NB4 (cell line): ENCODE measurements around the gene EVI2A.

Experiments
- POLR2A ChIP-seq: IDR thresholded peaks from 2 replicates; pipeline ENCODE4 v1.6.1; 2011; ENCODE audit warnings: mild to moderate bottlenecking; ENCODE audit not compliant: insufficient read length; ENCODE audit errors: extremely low read depth
- TF ChIP-seq, protein P1 (sequence below): IDR thresholded peaks from one replicate; pipeline ENCODE4 v1.5.1; 2012; ENCODE audit warnings: low read depth, low read length

DNA sequence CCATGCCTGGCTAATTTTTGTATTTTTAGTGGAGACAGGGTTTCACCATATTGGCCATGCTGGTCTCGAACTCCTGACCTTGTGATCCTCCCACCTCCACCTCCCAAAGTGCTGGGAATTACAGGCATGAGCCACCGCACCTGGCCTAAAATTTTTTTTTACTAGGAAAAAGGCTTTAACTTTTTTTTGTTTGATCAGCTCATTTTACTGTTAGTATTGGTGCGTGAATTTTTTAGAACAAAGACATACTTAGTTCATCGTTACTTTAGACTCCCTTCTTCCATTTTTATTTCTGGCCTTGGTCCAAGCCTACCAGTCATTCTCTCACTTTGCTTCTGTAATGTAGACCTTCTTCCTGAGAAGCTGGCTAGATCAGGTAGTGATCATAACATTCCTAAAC is 44.7 kb upstream of the EVI2A start:
- TF ChIP-seq, protein P1, sequence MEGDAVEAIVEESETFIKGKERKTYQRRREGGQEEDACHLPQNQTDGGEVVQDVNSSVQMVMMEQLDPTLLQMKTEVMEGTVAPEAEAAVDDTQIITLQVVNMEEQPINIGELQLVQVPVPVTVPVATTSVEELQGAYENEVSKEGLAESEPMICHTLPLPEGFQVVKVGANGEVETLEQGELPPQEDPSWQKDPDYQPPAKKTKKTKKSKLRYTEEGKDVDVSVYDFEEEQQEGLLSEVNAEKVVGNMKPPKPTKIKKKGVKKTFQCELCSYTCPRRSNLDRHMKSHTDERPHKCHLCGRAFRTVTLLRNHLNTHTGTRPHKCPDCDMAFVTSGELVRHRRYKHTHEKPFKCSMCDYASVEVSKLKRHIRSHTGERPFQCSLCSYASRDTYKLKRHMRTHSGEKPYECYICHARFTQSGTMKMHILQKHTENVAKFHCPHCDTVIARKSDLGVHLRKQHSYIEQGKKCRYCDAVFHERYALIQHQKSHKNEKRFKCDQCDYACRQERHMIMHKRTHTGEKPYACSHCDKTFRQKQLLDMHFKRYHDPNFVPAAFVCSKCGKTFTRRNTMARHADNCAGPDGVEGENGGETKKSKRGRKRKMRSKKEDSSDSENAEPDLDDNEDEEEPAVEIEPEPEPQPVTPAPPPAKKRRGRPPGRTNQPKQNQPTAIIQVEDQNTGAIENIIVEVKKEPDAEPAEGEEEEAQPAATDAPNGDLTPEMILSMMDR: no peak
- no peak for TF ChIP-seq POLR2A
